Liver (tissue), 9 donors: ENCODE data around the gene TACR1. TPM values are rescaled to one million over a fixed set of nuclear protein-coding genes. Genes with fewer than 3 reads are reported as not detected.

ENCODE experiments used
- DNase-seq: peaks from one replicate; pipeline ENCODE4 v3.0.0-alpha.2; 2017; ENCODE audit warnings: low spot score
- H3K27ac ChIP-seq, 2 donors: one replicate each; pipeline ENCODE4 v1.7.0; 2013; ENCODE audit warnings: inconsistent platforms in 2 of 2, low read length in 2 of 2, control low read depth in 1 of 2, low read depth in 1 of 2, mild to moderate bottlenecking in 1 of 2
- H3K27me3 ChIP-seq, 4 donors: one replicate each; pipeline versions ENCODE4 v1.6.1 to v1.7.0; 2013; ENCODE audit warnings: low read length in 3 of 4, inconsistent platforms in 1 of 4, mild to moderate bottlenecking in 1 of 4, moderate library complexity in 1 of 4; ENCODE audit not compliant: control insufficient read depth in 4 of 4, insufficient read depth in 4 of 4
- H3K36me3 ChIP-seq, 4 donors: one replicate each; pipeline versions ENCODE4 v1.6.1 to v1.7.0; 2013; ENCODE audit warnings: low read length in 3 of 4, mild to moderate bottlenecking in 3 of 4, low read depth in 1 of 4, moderate library complexity in 1 of 4; ENCODE audit not compliant: control insufficient read depth in 4 of 4, insufficient read depth in 3 of 4
- H3K4me1 ChIP-seq, 4 donors: one replicate each; pipeline versions ENCODE4 v1.6.1 to v1.7.0; 2013; ENCODE audit warnings: low read length in 3 of 4, mild to moderate bottlenecking in 3 of 4, moderate library complexity in 1 of 4; ENCODE audit not compliant: control insufficient read depth in 4 of 4, insufficient read depth in 4 of 4
- H3K4me3 ChIP-seq, 3 donors: one replicate each; pipeline versions ENCODE4 v1.6.1 to v1.7.0; 2013; ENCODE audit warnings: low read length in 3 of 3, control low read depth in 1 of 3, low read depth in 1 of 3, mild to moderate bottlenecking in 1 of 3
- H3K9ac ChIP-seq, 2 donors: one replicate each; pipeline ENCODE4 v1.7.0; 2013; ENCODE audit warnings: low read length in 2 of 2, mild to moderate bottlenecking in 2 of 2, moderate library complexity in 2 of 2, control low read depth in 1 of 2, low read depth in 1 of 2
- H3K9me3 ChIP-seq, 4 donors: one replicate each; pipeline versions ENCODE4 v1.6.1 to v1.7.0; 2013; ENCODE audit warnings: low read length in 3 of 4; ENCODE audit not compliant: control insufficient read depth in 4 of 4
- ATF3 ChIP-seq: IDR thresholded peaks from 2 replicates; pipeline ENCODE4 v1.6.1; 2016; ENCODE audit warnings: antibody characterized with exemption
- EGR1 ChIP-seq, 2 donors: IDR thresholded peaks; 2 replicates each; pipeline ENCODE4 v1.6.1; 2016 to 2018; ENCODE audit warnings: antibody characterized with exemption in 2 of 2, low read depth in 2 of 2
- FOXA1 ChIP-seq: IDR thresholded peaks from 2 replicates; pipeline ENCODE4 v1.6.1; 2016; ENCODE audit warnings: antibody characterized with exemption
- FOXA2 ChIP-seq: IDR thresholded peaks from 2 replicates; pipeline ENCODE4 v1.6.1; 2016; ENCODE audit warnings: antibody characterized with exemption
- GABPA ChIP-seq, 2 donors: IDR thresholded peaks in 1 of 2; conservative IDR thresholded peaks in 1 of 2; 2 replicates each; pipeline ENCODE4 v1.6.1; 2016; ENCODE audit warnings: antibody characterized with exemption in 2 of 2, mild to moderate bottlenecking in 1 of 2, moderate library complexity in 1 of 2
- HNF4A ChIP-seq, 2 donors: conservative IDR thresholded peaks; 2 replicates each; pipeline ENCODE4 v1.6.1; 2016; ENCODE audit warnings: antibody characterized with exemption in 2 of 2, mild to moderate bottlenecking in 2 of 2
- HNF4G ChIP-seq: IDR thresholded peaks from 2 replicates; pipeline ENCODE4 v1.6.1; 2016; ENCODE audit warnings: antibody characterized with exemption
- JUND ChIP-seq, 2 donors: IDR thresholded peaks; 2 replicates each; pipeline ENCODE4 v1.6.1; 2016; ENCODE audit warnings: antibody characterized with exemption in 2 of 2
- NR2F2 ChIP-seq: IDR thresholded peaks from 2 replicates; pipeline ENCODE4 v1.6.1; 2016; ENCODE audit warnings: antibody characterized with exemption
- RAD21 ChIP-seq, 2 donors: IDR thresholded peaks; 2 replicates each; pipeline ENCODE4 v1.6.1; 2016; ENCODE audit warnings: antibody characterized with exemption in 2 of 2, mild to moderate bottlenecking in 2 of 2
- RXRA ChIP-seq, 2 donors: IDR thresholded peaks; 2 replicates each; pipeline ENCODE4 v1.6.1; 2017 to 2018; ENCODE audit warnings: antibody characterized with exemption in 2 of 2, mild to moderate bottlenecking in 1 of 2
- SP1 ChIP-seq: IDR thresholded peaks from 2 replicates; pipeline ENCODE4 v1.6.1; 2018; ENCODE audit warnings: antibody characterized with exemption, mild to moderate bottlenecking
- TAF1 ChIP-seq: conservative IDR thresholded peaks from 2 replicates; pipeline ENCODE4 v1.6.1; 2016; ENCODE audit warnings: antibody characterized with exemption, mild to moderate bottlenecking
- YY1 ChIP-seq: IDR thresholded peaks from 2 replicates; pipeline ENCODE4 v1.6.1; 2016; ENCODE audit warnings: antibody characterized with exemption, mild to moderate bottlenecking
- ZBTB33 ChIP-seq: IDR thresholded peaks from 2 replicates; pipeline ENCODE4 v1.6.1; 2016; ENCODE audit warnings: antibody characterized with exemption
- WGBS: extraction: QIAGEN DNeasy Blood & Tissue Kit; methylation state at CpG from one replicate; pipeline ENCODE4 v1.1.7; 2013; 5-methylcytosine and 5-hydroxymethylcytosine counted together
- polyA plus RNA-seq, 2 donors: library from polyadenylated mRNA; stranded (reverse) in 1 of 2; unstranded in 1 of 2; fragments of 200-250 nt in 1 of 2; fragments of >200 nt in 1 of 2; fragmentation: Nextera tagmentation in 1 of 2; extraction: Ambion mirVana in 1 of 2; gene quantifications; one replicate each; pipeline versions ENCODE4 v1.2.1 to v1.2.3, GENCODE V29; 2013 to 2015
- total RNA-seq, 2 donors: library from RNA; depleted of rRNA; stranded (reverse); fragments of >200 nt; gene quantifications; one replicate each; pipeline ENCODE4 v1.2.3, GENCODE V29; 2014
- TF ChIP-seq, protein P1 (sequence below): IDR thresholded peaks from 2 replicates; pipeline ENCODE4 v1.6.1; 2016; ENCODE audit warnings: antibody characterized with exemption
- TF ChIP-seq, protein P2 (sequence below): IDR thresholded peaks from 2 replicates; pipeline ENCODE4 v1.6.1; 2016; ENCODE audit warnings: antibody characterized with exemption, mild to moderate bottlenecking
- TF ChIP-seq, protein P3 (sequence below): fragments of 150-350 bp; IDR thresholded peaks from 2 replicates; pipeline ENCODE4 v1.5.1; 2017; ENCODE audit warnings: improper control_type of control experiment, low read depth, low read length; ENCODE audit not compliant: missing input control
- donor health status: healthy.
- donor health status: healthy.
- donor health status: healthy.
- donor health status: healthy.
- donor health status: healthy.

The TACR1 gene
- total and polyA plus RNA-seq, 4 donors: 0.02 to 0.84 (median 0.14) TPM; not detected in 1

DNA sequence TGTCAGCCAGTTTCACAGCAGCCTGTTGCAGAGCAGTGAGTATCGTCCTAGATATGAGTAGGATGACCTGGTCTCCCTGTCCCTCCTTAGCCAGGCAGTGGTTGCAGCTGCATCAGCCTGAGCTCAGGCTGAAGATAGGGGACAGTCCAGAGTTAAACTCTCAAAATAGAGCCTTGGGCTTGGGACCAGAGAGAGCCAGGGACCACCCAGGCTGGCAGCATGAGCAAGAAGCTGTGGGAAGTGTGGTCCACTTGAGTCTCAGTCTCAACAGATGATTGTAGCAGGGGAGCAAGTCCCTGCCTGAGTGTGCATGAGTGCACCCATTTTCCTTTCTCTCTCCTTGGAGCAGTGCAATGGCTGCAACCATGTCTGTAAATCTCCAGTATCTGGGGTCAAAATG is 38.0 kb upstream of the TACR1 start:
- Histone ChIP-seq H3K27ac (no peak overlapping the region), H3K9ac (no peak overlapping the region), H3K27me3 (no peaks in the 10 kb centered on the region), H3K9me3 (peaks cover 0 to 6% (median 3%) of the 10 kb centered on the region in 4 donors), H3K36me3 (no peaks in the 10 kb centered on the region), H3K4me1 (no peaks in the 10 kb centered on the region), H3K4me3 (no peak overlapping the region)
- WGBS: 90% methylated on average over 1 of the region's 1 CpG
- TF ChIP-seq, protein P1, sequence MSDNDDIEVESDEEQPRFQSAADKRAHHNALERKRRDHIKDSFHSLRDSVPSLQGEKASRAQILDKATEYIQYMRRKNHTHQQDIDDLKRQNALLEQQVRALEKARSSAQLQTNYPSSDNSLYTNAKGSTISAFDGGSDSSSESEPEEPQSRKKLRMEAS: no peak
- TF ChIP-seq ATF3 (no peak), YY1 (no peak), HNF4A (conservative IDR thresholded peaks at IDR 0.05) (no peak), RAD21 (IDR thresholded peaks at IDR 0.05) (no peak), GABPA (IDR thresholded peaks at IDR 0.05 in 1 of 2, conservative IDR thresholded peaks at IDR 0.05 in 1 of 2) (no peak), JUND (IDR thresholded peaks at IDR 0.05) (no peak), HNF4G (no peak), FOXA1 (no peak), TAF1 (no peak), NR2F2 (no peak), EGR1 (IDR thresholded peaks at IDR 0.05; ENCODE audit: low read depth in 2 of 2) (no peak), FOXA2 (no peak), ZBTB33 (no peak), SP1 (no peak), RXRA (IDR thresholded peaks at IDR 0.05) (no peak)
- TF ChIP-seq, protein P2, sequence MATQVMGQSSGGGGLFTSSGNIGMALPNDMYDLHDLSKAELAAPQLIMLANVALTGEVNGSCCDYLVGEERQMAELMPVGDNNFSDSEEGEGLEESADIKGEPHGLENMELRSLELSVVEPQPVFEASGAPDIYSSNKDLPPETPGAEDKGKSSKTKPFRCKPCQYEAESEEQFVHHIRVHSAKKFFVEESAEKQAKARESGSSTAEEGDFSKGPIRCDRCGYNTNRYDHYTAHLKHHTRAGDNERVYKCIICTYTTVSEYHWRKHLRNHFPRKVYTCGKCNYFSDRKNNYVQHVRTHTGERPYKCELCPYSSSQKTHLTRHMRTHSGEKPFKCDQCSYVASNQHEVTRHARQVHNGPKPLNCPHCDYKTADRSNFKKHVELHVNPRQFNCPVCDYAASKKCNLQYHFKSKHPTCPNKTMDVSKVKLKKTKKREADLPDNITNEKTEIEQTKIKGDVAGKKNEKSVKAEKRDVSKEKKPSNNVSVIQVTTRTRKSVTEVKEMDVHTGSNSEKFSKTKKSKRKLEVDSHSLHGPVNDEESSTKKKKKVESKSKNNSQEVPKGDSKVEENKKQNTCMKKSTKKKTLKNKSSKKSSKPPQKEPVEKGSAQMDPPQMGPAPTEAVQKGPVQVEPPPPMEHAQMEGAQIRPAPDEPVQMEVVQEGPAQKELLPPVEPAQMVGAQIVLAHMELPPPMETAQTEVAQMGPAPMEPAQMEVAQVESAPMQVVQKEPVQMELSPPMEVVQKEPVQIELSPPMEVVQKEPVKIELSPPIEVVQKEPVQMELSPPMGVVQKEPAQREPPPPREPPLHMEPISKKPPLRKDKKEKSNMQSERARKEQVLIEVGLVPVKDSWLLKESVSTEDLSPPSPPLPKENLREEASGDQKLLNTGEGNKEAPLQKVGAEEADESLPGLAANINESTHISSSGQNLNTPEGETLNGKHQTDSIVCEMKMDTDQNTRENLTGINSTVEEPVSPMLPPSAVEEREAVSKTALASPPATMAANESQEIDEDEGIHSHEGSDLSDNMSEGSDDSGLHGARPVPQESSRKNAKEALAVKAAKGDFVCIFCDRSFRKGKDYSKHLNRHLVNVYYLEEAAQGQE: no peak
- TF ChIP-seq, protein P3, sequence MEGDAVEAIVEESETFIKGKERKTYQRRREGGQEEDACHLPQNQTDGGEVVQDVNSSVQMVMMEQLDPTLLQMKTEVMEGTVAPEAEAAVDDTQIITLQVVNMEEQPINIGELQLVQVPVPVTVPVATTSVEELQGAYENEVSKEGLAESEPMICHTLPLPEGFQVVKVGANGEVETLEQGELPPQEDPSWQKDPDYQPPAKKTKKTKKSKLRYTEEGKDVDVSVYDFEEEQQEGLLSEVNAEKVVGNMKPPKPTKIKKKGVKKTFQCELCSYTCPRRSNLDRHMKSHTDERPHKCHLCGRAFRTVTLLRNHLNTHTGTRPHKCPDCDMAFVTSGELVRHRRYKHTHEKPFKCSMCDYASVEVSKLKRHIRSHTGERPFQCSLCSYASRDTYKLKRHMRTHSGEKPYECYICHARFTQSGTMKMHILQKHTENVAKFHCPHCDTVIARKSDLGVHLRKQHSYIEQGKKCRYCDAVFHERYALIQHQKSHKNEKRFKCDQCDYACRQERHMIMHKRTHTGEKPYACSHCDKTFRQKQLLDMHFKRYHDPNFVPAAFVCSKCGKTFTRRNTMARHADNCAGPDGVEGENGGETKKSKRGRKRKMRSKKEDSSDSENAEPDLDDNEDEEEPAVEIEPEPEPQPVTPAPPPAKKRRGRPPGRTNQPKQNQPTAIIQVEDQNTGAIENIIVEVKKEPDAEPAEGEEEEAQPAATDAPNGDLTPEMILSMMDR: no peak
- no peak for DNase-seq
